Measurements from ENCODE around the gene HAO1. TPM values are rescaled to one million over a fixed set of nuclear protein-coding genes. Genes with fewer than 3 reads are reported as not detected.

The HAO1 gene
- total and polyA plus RNA-seq, 9 of the 15 experiments (the other 6 are each of a cell fraction or from before 2014, with no cell fraction given) = not detected

- Histone ChIP-seq H3K9me3 (replicated peaks; ENCODE audit: control insufficient read depth, insufficient read depth, low read depth, low read length) (no peaks in the 10 kb centered on the region), H2AFZ (ENCODE audit: low read depth, low read length) (no peak overlapping the region), H3K9me1 (ENCODE audit: control insufficient read depth, insufficient read depth, low read length) (no peaks in the 10 kb centered on the region), H4K20me1 (replicated peaks; ENCODE audit: control insufficient read depth, insufficient read depth, low read length) (no peaks in the 10 kb centered on the region), H3K4me2 (ENCODE audit: insufficient read depth, low read length) (no peak overlapping the region), H3K4me3 (no peak overlapping the region), H3K9ac (ENCODE audit: insufficient read depth in 1 of 2, low read depth in 2 of 2, low read length in 2 of 2) (no peak overlapping the region), H3K27me3 (ENCODE audit: control insufficient read depth in 2 of 2, insufficient read depth in 2 of 2, low read length in 2 of 2) (no peaks in the 10 kb centered on the region), H3K27ac (ENCODE audit: extremely low read depth, low read depth, low read length) (no peak overlapping the region), H3K79me2 (ENCODE audit: control insufficient read depth, insufficient read depth, low read length) (no peaks in the 10 kb centered on the region), H3K4me1 (replicated peaks in 1 of 2; ENCODE audit: control insufficient read depth in 2 of 2, insufficient read depth in 2 of 2, low read length in 2 of 2) (no peaks in the 10 kb centered on the region), H3K36me3 (ENCODE audit: control insufficient read depth, insufficient read depth, low read length) (no peaks in the 10 kb centered on the region)
- no peak for ATAC-seq
- TF ChIP-seq NFXL1 (CRISPR knock-in tag; IDR thresholded peaks at IDR 0.05) (no peak), ZEB2 (IDR thresholded peaks at IDR 0.05) (no peak), NFE2 (IDR thresholded peaks at IDR 0.05; ENCODE audit: low read depth) (no peak), NRF1 (conservative IDR thresholded peaks at IDR 0.05 in 1 of 2, IDR thresholded peaks at IDR 0.05 in 1 of 2) (no peak)
- in situ Hi-C loops (cut with MboI) = no loop called here
- intact Hi-C loops (cut with micrococcal nuclease) = no loop called here
- 0% methylated on average over 1 of the region's 1 CpG for WGBS (ENCODE audit: insufficient coverage, low coverage, missing lambda C conversion rate)
- DNase-seq (ENCODE audit: extremely low read depth in 1 of 4, low spot score in 3 of 4) = no peak
- no TSS peak for BruUV-seq (replicated peaks)
- ChIA-PET CTCF (ENCODE audit: low intra/inter-chr PET ratio) (no interaction called here), POLR2A (no interaction called here)
- FAIRE-seq = no peak
Measured at GRCh38 chr20:7916648-7917047, 23.6 kb downstream of the HAO1 start.

- CTCF ChIA-PET (ENCODE audit: low intra/inter-chr PET ratio) = no interaction called here
- no peaks in the 10 kb centered on the region for H4K20me1 ChIP-seq (replicated peaks; ENCODE audit: control insufficient read depth, insufficient read depth, low read length)
- H3K4me2 ChIP-seq (ENCODE audit: insufficient read depth, low read length) = no peak overlapping the region
- H3K9me1 ChIP-seq (ENCODE audit: control insufficient read depth, insufficient read depth, low read length) = no peaks in the 10 kb centered on the region
- DNase-seq (ENCODE audit: extremely low read depth in 1 of 4, low spot score in 3 of 4) (no peak), ATAC-seq (no peak), FAIRE-seq (no peak)
- H2AFZ ChIP-seq (ENCODE audit: low read depth, low read length) = no peak overlapping the region
- no peaks in the 10 kb centered on the region for H3K27me3 ChIP-seq (ENCODE audit: control insufficient read depth in 2 of 2, insufficient read depth in 2 of 2, low read length in 2 of 2)
- no peaks in the 10 kb centered on the region for H3K79me2 ChIP-seq (ENCODE audit: control insufficient read depth, insufficient read depth, low read length)
- BruUV-seq (replicated peaks) = no TSS peak
- intact Hi-C loops (cut with micrococcal nuclease) = no loop called here
- POLR2A ChIA-PET = no interaction called here
- no peak overlapping the region for H3K9ac ChIP-seq (ENCODE audit: insufficient read depth in 1 of 2, low read depth in 2 of 2, low read length in 2 of 2)
- in situ Hi-C loops (cut with MboI) = no loop called here
- 0% methylated on average over 3 of the region's 3 CpGs for WGBS (ENCODE audit: insufficient coverage, low coverage, missing lambda C conversion rate)
- TF ChIP-seq SAP30 (IDR thresholded peaks at IDR 0.05; ENCODE audit: borderline replicate concordance, insufficient read depth, low read depth, low read length, poor library complexity, severe bottlenecking) = no peak
- no peak for TF ChIP-seq CHD4 (IDR thresholded peaks at IDR 0.05; ENCODE audit: insufficient read depth, insufficient replicate concordance, low read depth, low read length, poor library complexity, severe bottlenecking)
- no peak for TF ChIP-seq ZNF12 (CRISPR knock-in tag; IDR thresholded peaks at IDR 0.05)
- no peak for TF ChIP-seq ZNF561 (CRISPR knock-in tag; conservative IDR thresholded peaks at IDR 0.05)
- TF ChIP-seq BHLHE40 (IDR thresholded peaks at IDR 0.05; ENCODE audit: low read length) = no peak
- no peak for TF ChIP-seq E2F3 (CRISPR knock-in tag; IDR thresholded peaks at IDR 0.05)
- TF ChIP-seq ZNF707 (CRISPR knock-in tag; conservative IDR thresholded peaks at IDR 0.05) = no peak
- TF ChIP-seq, protein P1, sequence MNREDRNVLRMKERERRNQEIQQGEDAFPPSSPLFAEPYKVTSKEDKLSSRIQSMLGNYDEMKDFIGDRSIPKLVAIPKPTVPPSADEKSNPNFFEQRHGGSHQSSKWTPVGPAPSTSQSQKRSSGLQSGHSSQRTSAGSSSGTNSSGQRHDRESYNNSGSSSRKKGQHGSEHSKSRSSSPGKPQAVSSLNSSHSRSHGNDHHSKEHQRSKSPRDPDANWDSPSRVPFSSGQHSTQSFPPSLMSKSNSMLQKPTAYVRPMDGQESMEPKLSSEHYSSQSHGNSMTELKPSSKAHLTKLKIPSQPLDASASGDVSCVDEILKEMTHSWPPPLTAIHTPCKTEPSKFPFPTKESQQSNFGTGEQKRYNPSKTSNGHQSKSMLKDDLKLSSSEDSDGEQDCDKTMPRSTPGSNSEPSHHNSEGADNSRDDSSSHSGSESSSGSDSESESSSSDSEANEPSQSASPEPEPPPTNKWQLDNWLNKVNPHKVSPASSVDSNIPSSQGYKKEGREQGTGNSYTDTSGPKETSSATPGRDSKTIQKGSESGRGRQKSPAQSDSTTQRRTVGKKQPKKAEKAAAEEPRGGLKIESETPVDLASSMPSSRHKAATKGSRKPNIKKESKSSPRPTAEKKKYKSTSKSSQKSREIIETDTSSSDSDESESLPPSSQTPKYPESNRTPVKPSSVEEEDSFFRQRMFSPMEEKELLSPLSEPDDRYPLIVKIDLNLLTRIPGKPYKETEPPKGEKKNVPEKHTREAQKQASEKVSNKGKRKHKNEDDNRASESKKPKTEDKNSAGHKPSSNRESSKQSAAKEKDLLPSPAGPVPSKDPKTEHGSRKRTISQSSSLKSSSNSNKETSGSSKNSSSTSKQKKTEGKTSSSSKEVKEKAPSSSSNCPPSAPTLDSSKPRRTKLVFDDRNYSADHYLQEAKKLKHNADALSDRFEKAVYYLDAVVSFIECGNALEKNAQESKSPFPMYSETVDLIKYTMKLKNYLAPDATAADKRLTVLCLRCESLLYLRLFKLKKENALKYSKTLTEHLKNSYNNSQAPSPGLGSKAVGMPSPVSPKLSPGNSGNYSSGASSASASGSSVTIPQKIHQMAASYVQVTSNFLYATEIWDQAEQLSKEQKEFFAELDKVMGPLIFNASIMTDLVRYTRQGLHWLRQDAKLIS (CRISPR knock-in tag; IDR thresholded peaks at IDR 0.05) = no peak
- TF ChIP-seq SP2 (IDR thresholded peaks at IDR 0.05; ENCODE audit: extremely low read depth, low read depth, low read length, poor library complexity, severe bottlenecking) = no peak
- TF ChIP-seq PRMT5 (CRISPR knock-in tag; IDR thresholded peaks at IDR 0.05) = no peak
- no peak overlapping the region for H3K4me3 ChIP-seq
- H3K36me3 ChIP-seq (ENCODE audit: control insufficient read depth, insufficient read depth, low read length) = no peaks in the 10 kb centered on the region
- no peaks in the 10 kb centered on the region for H3K4me1 ChIP-seq (replicated peaks in 1 of 2; ENCODE audit: control insufficient read depth in 2 of 2, insufficient read depth in 2 of 2, low read length in 2 of 2)
- no peaks in the 10 kb centered on the region for H3K9me3 ChIP-seq (replicated peaks; ENCODE audit: control insufficient read depth, insufficient read depth, low read depth, low read length)
- no peak overlapping the region for H3K27ac ChIP-seq (ENCODE audit: extremely low read depth, low read depth, low read length)
Measured at GRCh38 chr20:7912551-7912950, 27.7 kb downstream of the HAO1 start.

Measured in K562 (cell line).